K562 (cell line): ENCODE results near the gene MT1M. TPM values are rescaled to one million over a fixed set of nuclear protein-coding genes. Genes with fewer than 3 reads are reported as not detected.

Experiments
- ATAC-seq: fragments of 200-7000 bp; cut with Tn5 transposase; 3 replicates; pipeline ENCODE4 v1.9.1; 2020; ENCODE audit warnings: moderate library complexity
- BruUV-seq: library from RNA; stranded (reverse); fragments of 400-500 nt; replicated peaks from 2 replicates; lab custom pipeline; 2021; lab: Mats Ljungman, UMichigan
- CTCF ChIA-PET: fragments of 300-600 bp; formaldehyde crosslinking; extraction: SDS; loops from one replicate; lab custom pipeline; 2021; ENCODE audit warnings: low intra/inter-chr PET ratio; lab: Yijun Ruan, JAX
- POLR2A ChIA-PET: fragments of 300-600, 350-650 bp; sonication (Branson Sonifier 250); formaldehyde crosslinking; extraction: SDS; loops from one replicate; lab custom pipeline; 2021; ENCODE audit warnings: antibody characterized with exemption, inconsistent platforms; lab: Yijun Ruan, JAX
- DNase-seq, 4 experiments: peaks; one replicate each; pipeline versions ENCODE4 v3.0.0 to v3.0.0-alpha.2; 2011 to 2018; ENCODE audit warnings: low spot score in 3 of 4, mixed read lengths in 3 of 4; ENCODE audit errors: extremely low read depth in 1 of 4
- FAIRE-seq: peaks from 2 replicates; lab custom pipeline; 2011; peaks lifted over from hg19 to GRCh38; lab: Jason Lieb, UNC
- H2AFZ ChIP-seq: 2 replicates; pipeline ENCODE4 v1.6.0; 2011; ENCODE audit warnings: low read depth, low read length, control low read depth, inconsistent platforms
- H3K27ac ChIP-seq: fragments of 200-600 bp; 3 replicates; pipeline ENCODE4 v1.8.0; 2011; ENCODE audit warnings: low read depth, mild to moderate bottlenecking, control low read depth, inconsistent platforms, low read length, moderate library complexity, mixed read lengths; ENCODE audit errors: extremely low read depth
- H3K27me3 ChIP-seq, 2 experiments: fragments of 300-600 bp in 1 of 2; 2 replicates in 1 of 2; 3 replicates in 1 of 2; pipeline versions ENCODE4 v1.6.0 to v1.8.0; 2011; ENCODE audit warnings: inconsistent platforms in 2 of 2, low read length in 2 of 2, mild to moderate bottlenecking in 1 of 2, mixed read lengths in 1 of 2, moderate library complexity in 1 of 2; ENCODE audit not compliant: control insufficient read depth in 2 of 2, insufficient read depth in 2 of 2
- H3K36me3 ChIP-seq: fragments of 300-600 bp; 3 replicates; pipeline ENCODE4 v1.8.0; 2011; ENCODE audit warnings: mild to moderate bottlenecking, low read length, inconsistent platforms; ENCODE audit not compliant: control insufficient read depth, insufficient read depth
- H3K4me1 ChIP-seq, 2 experiments: fragments of 200-600 bp in 1 of 2; replicated peaks in 1 of 2; 2 replicates in 1 of 2; 3 replicates in 1 of 2; pipeline versions ENCODE4 v1.5.1 to v1.8.0; 2011; ENCODE audit warnings: inconsistent platforms in 2 of 2, low read length in 2 of 2, mild to moderate bottlenecking in 1 of 2, mixed read lengths in 1 of 2, moderate library complexity in 1 of 2; ENCODE audit not compliant: control insufficient read depth in 2 of 2, insufficient read depth in 2 of 2
- H3K4me2 ChIP-seq: 2 replicates; pipeline ENCODE4 v1.6.1; 2011; ENCODE audit warnings: low read length, control low read depth, inconsistent platforms, mixed read lengths; ENCODE audit not compliant: insufficient read depth
- H3K4me3 ChIP-seq: fragments of 200-600 bp; sonication (generic), shearing (Covaris generic); 2 replicates; pipeline ENCODE4 v1.5.1; 2016; ENCODE audit warnings: control low read depth, inconsistent platforms
- H3K79me2 ChIP-seq: fragments of 200-600 bp; 3 replicates; pipeline ENCODE4 v1.8.0; 2011; ENCODE audit warnings: low read length, inconsistent platforms; ENCODE audit not compliant: control insufficient read depth, insufficient read depth
- H3K9ac ChIP-seq, 2 experiments: 2 replicates each; pipeline versions ENCODE4 v1.6.0 to v1.6.1; 2011; ENCODE audit warnings: low read depth in 2 of 2, low read length in 2 of 2, control low read depth in 1 of 2, inconsistent platforms in 1 of 2, mild to moderate bottlenecking in 1 of 2, mixed read lengths in 1 of 2; ENCODE audit not compliant: insufficient read depth in 1 of 2
- H3K9me1 ChIP-seq: one replicate; pipeline ENCODE4 v1.6.0; 2011; ENCODE audit warnings: inconsistent platforms, mild to moderate bottlenecking, low read length, moderate library complexity; ENCODE audit not compliant: control insufficient read depth, insufficient read depth
- H3K9me3 ChIP-seq: replicated peaks from 2 replicates; pipeline ENCODE4 v1.5.1; 2011; ENCODE audit warnings: low read depth, low read length, inconsistent platforms; ENCODE audit not compliant: control insufficient read depth, insufficient read depth
- H4K20me1 ChIP-seq: replicated peaks from 2 replicates; pipeline ENCODE4 v1.6.1; 2011; ENCODE audit warnings: low read length, inconsistent platforms, mixed read lengths; ENCODE audit not compliant: control insufficient read depth, insufficient read depth
- KDM1A ChIP-seq, 2 experiments: fragments of 450-650 bp; IDR thresholded peaks; 2 replicates each; pipeline ENCODE4 v1.6.1; 2016; ENCODE audit warnings: mild to moderate bottlenecking in 2 of 2
- NCOA1 ChIP-seq: fragments of 450-650 bp; IDR thresholded peaks from 2 replicates; pipeline ENCODE4 v1.6.1; 2016; ENCODE audit warnings: low read depth
- USF2 ChIP-seq: sonication (generic); formaldehyde crosslinking; IDR thresholded peaks from 2 replicates; pipeline ENCODE4 v1.5.0; 2020; ENCODE audit warnings: missing genetic modification reagents
- ZKSCAN8 ChIP-seq: fragments of 200-800 bp; sonication (Bioruptor generic); IDR thresholded peaks from 2 replicates; pipeline ENCODE4 v1.6.1; 2016; ENCODE audit warnings: missing genetic modification characterization, missing compliant biosample characterization
- ZNF12 ChIP-seq: sonication (generic); formaldehyde crosslinking; IDR thresholded peaks from 2 replicates; pipeline ENCODE4 v1.4.0; 2020; ENCODE audit warnings: mild to moderate bottlenecking, missing genetic modification reagents
- WGBS: fragments of 100-300 bp; shearing (Covaris generic); methylation state at CpG from one replicate; pipeline ENCODE4 v1.1.6; 2016; ENCODE audit warnings: low coverage, mixed read lengths; ENCODE audit not compliant: insufficient coverage; ENCODE audit errors: missing lambda C conversion rate; 5-methylcytosine and 5-hydroxymethylcytosine counted together
- in situ Hi-C: fragments of 300-500 bp; cut with MboI; formaldehyde crosslinking; loops from 4 replicates; pipeline ENCODE4 v1.15.0; 2018; ENCODE audit warnings: inconsistent platforms, mixed read lengths
- intact Hi-C: fragments of 100-400 bp; cut with micrococcal nuclease; formaldehyde crosslinking; loops from 2 replicates; pipeline ENCODE4 v1.14.2; 2022
- polyA plus RNA-seq, 8 experiments: library from polyadenylated mRNA; depleted of rRNA in 4 of 8; stranded (reverse) in 5 of 8; unstranded in 3 of 8; fragments of >200 nt; fragmentation: Nextera tagmentation in 2 of 8; fragmentation: Illumina TruSeq in 1 of 8; extraction: Ambion mirVana in 2 of 8; extraction: Trizol in 1 of 8; gene quantifications; 2 replicates each; pipeline versions ENCODE4 v1.2.1 to v1.2.3, GENCODE V29; 2011 to 2014; ENCODE audit warnings: inconsistent platforms in 1 of 8, missing spikeins in 1 of 8
- total RNA-seq, 7 experiments: library from RNA; depleted of rRNA in 6 of 7; stranded (reverse); fragments of >200 nt in 6 of 7; fragmentation: Illumina TruSeq in 2 of 7; extraction: Trizol in 2 of 7; gene quantifications; 2 replicates each; pipeline versions ENCODE4 v1.2.1 to v1.2.3, GENCODE V29; 2011 to 2021; ENCODE audit warnings: low replicate concordance in 1 of 7

The MT1M gene
- total and polyA plus RNA-seq, 9 of the 15 experiments (the other 6 are each of a cell fraction or from before 2014, with no cell fraction given), result not detected

GRCh38 chr16:56593573-56594291 is 38.7 kb upstream of the MT1M start:
- no peaks in the 10 kb centered on the region for H3K9me3 ChIP-seq
- H3K79me2 ChIP-seq, result no peaks in the 10 kb centered on the region
- DNase-seq (no peak), ATAC-seq (no peak), FAIRE-seq (no peak)
- no peak overlapping the region for H3K27ac ChIP-seq
- BruUV-seq, result no TSS peak
- in situ Hi-C loops, result no loop called here
- H3K4me1 ChIP-seq, result peaks cover 0 to 6% of the 10 kb centered on the region in 2 experiments; a peak in 1 of 5 replicates
- H3K4me2 ChIP-seq, result no peak overlapping the region
- intact Hi-C loops, result no loop called here
- ChIA-PET CTCF (no interaction called here), POLR2A (interaction anchor here (0.6 kb wide), 2 partner anchors 15 to 294 kb away, joined by 3 read pairs; no protein-coding TSS in a partner anchor)
- no peak for TF ChIP-seq KDM1A (IDR thresholded peaks at IDR 0.05)
- TF ChIP-seq USF2, result 0 out of 2 replicates have a peak, but pooled peaks have one; percentile 11
- under 1% methylated on average over 6 of the region's 6 CpGs for WGBS
- H2AFZ ChIP-seq, result no peak overlapping the region
- no peaks in the 10 kb centered on the region for H3K36me3 ChIP-seq
- no peaks in the 10 kb centered on the region; the same call in 1 of the 2 replicates for H4K20me1 ChIP-seq
- peaks cover 7 to 34% of the 10 kb centered on the region in 2 experiments; a peak in 4 of 5 replicates for H3K27me3 ChIP-seq
- H3K9me1 ChIP-seq, result no peaks in the 10 kb centered on the region
- no peak overlapping the region for H3K4me3 ChIP-seq
- H3K9ac ChIP-seq, result no peak overlapping the region

GRCh38 chr16:56594292-56594619 is 38.2 kb upstream of the MT1M start:
- Histone ChIP-seq H3K27me3 (peaks cover 3 to 29% of the 10 kb centered on the region in 2 experiments; a peak in 4 of 5 replicates), H3K4me3 (no peak overlapping the region), H3K79me2 (no peaks in the 10 kb centered on the region), H3K9me1 (no peaks in the 10 kb centered on the region), H3K4me2 (no peak overlapping the region), H3K9ac (no peak overlapping the region), H3K4me1 (peaks cover 0 to 3% of the 10 kb centered on the region in 2 experiments; a peak in 1 of 5 replicates), H3K9me3 (no peaks in the 10 kb centered on the region), H4K20me1 (no peaks in the 10 kb centered on the region; the same call in 1 of the 2 replicates), H3K36me3 (no peaks in the 10 kb centered on the region), H3K27ac (no peak overlapping the region), H2AFZ (no peak overlapping the region)
- TF ChIP-seq ZNF12 (CRISPR knock-in tag) (peak; percentile 63; the same call in 1 of the 2 replicates), NCOA1 (no peak), ZKSCAN8 (CRISPR knock-in tag) (no peak)
- in situ Hi-C loops (no loop called here), intact Hi-C loops (no loop called here)
- DNase-seq (no peak), ATAC-seq (no peak), FAIRE-seq (no peak)
- CTCF ChIA-PET, result no interaction called here
- WGBS, result 11% methylated on average over 5 of the region's 5 CpGs
- POLR2A ChIA-PET, result interaction anchor here (0.6 kb wide), 1 partner anchor 15 kb away, joined by 3 read pairs; no protein-coding TSS in a partner anchor
- no TSS peak for BruUV-seq
